Activated CD8-positive, alpha-beta T cell treated with anti-CD3 and anti-CD28 coated beads for 36 hours (primary cell): ENCODE results near the gene AXIN1. TPM values are rescaled to one million over a fixed set of nuclear protein-coding genes. Genes with fewer than 3 reads are reported as not detected.
A peak's percentile ranks its signal among the peaks of the same experiment; 100 is the strongest.

ENCODE experiments used
- ATAC-seq: fragments of 200-7000 bp; cut with Tn5 transposase; one replicate; pipeline ENCODE4 v1.10.0; 2021; ENCODE audit warnings: mild to moderate bottlenecking, moderate library complexity
- CTCF ChIA-PET: fragments of 350-600 bp; sonication (Branson Sonifier 250); formaldehyde crosslinking; loops from one replicate; lab custom pipeline; 2021; ENCODE audit warnings: antibody characterized with exemption; lab: Charles Lee
- POLR2A ChIA-PET: fragments of 350-600 bp; sonication (Branson Sonifier 250); formaldehyde crosslinking; loops from one replicate; lab custom pipeline; 2021; ENCODE audit warnings: antibody characterized with exemption; lab: Charles Lee
- DNase-seq: peaks from one replicate; pipeline ENCODE4 v3.0.0-alpha.2; 2020
- H3K27ac Mint-ChIP-seq: one replicate; pipeline ENCODE4 v1.8.0; 2021; ENCODE audit warnings: mild to moderate bottlenecking, mixed read lengths
- H3K27me3 Mint-ChIP-seq: one replicate; pipeline ENCODE4 v1.8.0; 2021; ENCODE audit warnings: mixed read lengths
- H3K36me3 Mint-ChIP-seq: one replicate; pipeline ENCODE4 v1.8.0; 2021; ENCODE audit warnings: low read depth, mixed read lengths
- H3K4me1 Mint-ChIP-seq: one replicate; pipeline ENCODE4 v1.8.0; 2021; ENCODE audit warnings: low read depth, mixed read lengths
- H3K4me3 Mint-ChIP-seq: one replicate; pipeline ENCODE4 v1.8.0; 2021; ENCODE audit warnings: mild to moderate bottlenecking, moderate library complexity, mixed read lengths
- H3K9me3 Mint-ChIP-seq: one replicate; pipeline ENCODE4 v1.8.0; 2021; ENCODE audit warnings: mixed read lengths
- CTCF ChIP-seq: fragments of 200-600 bp; IDR thresholded peaks from one replicate; pipeline ENCODE4 v1.8.0; 2022; ENCODE audit warnings: antibody characterized with exemption, mild to moderate bottlenecking
- intact Hi-C: fragments of 100-400 bp; cut with micrococcal nuclease; formaldehyde crosslinking; loops from one replicate; pipeline ENCODE4 v1.10.0; 2022
- total RNA-seq, 2 experiments: library from RNA; stranded (reverse); gene quantifications; one replicate each; pipeline ENCODE4 v1.2.3, GENCODE V29; 2021

The AXIN1 gene
- total RNA-seq, 2 experiments from 2014 or later, result 24.1 to 24.9 TPM

GRCh38 chr16:386641-387156 lies 34.2 kb upstream of the AXIN1 start:
- peaks cover 23% of the 10 kb centered on the region for H3K4me1 Mint-ChIP-seq
- TF ChIP-seq CTCF, result no peak
- H3K4me3 Mint-ChIP-seq, result no peak overlapping the region
- no peaks in the 10 kb centered on the region for H3K36me3 Mint-ChIP-seq
- peaks cover under 1% of the 10 kb centered on the region for H3K9me3 Mint-ChIP-seq
- intact Hi-C loops, result no loop called here
- DNase-seq, result no peak
- ChIA-PET POLR2A (no interaction called here), CTCF (no interaction called here)
- ATAC-seq, result no peak
- no peak overlapping the region for H3K27ac Mint-ChIP-seq
- H3K27me3 Mint-ChIP-seq, result no peaks in the 10 kb centered on the region

- ChIA-PET CTCF (interaction anchor here (1.7 kb wide), 1 partner anchor 318 kb away, joined by 5 read pairs; no protein-coding TSS in a partner anchor), POLR2A (interaction anchor here (1.0 to 1.5 kb wide), 3 partner anchors 8 to 143 kb away, joined by 3 to 4 read pairs (median 4); no protein-coding TSS in a partner anchor)
- Mint-ChIP-seq H3K36me3 (no peaks in the 10 kb centered on the region), H3K27me3 (no peaks in the 10 kb centered on the region), H3K4me3 (peak overlapping the region; percentile 75), H3K4me1 (peaks cover 28% of the 10 kb centered on the region), H3K9me3 (no peaks in the 10 kb centered on the region), H3K27ac (peak overlapping the region; percentile 65)
- intact Hi-C loops, result no loop called here
- peak; percentile 64 for ATAC-seq
- TF ChIP-seq CTCF, result no peak
- DNase-seq, result peak; percentile 81
These were observed 31.0 kb upstream of the AXIN1 start for GRCh38 chr16:383326-384051.

GRCh38 chr16:381789-382717 lies 29.5 kb upstream of the AXIN1 start, which contains the start of gene PGAP6:
Gene PGAP6, minus strand, starts transcription at chr16:381978. Its CDS starts 157 bp downstream, at chr16:381821.
- no peak for TF ChIP-seq CTCF
- POLR2A ChIA-PET, result interaction anchor here (1.0 to 2.3 kb wide), 5 partner anchors 10 to 153 kb away, joined by 3 to 7 read pairs (median 4); partner anchors contain the start of gene LUC7L
- DNase-seq (peak; percentile 64), ATAC-seq (peak; percentile 70)
- Mint-ChIP-seq H3K27me3 (no peaks in the 10 kb centered on the region), H3K4me3 (peak within 1 kb of the TSS; percentile 75), H3K4me1 (peaks cover 28% of the 10 kb centered on the region), H3K36me3 (no peaks in the 10 kb centered on the region), H3K27ac (peak within 1 kb of the TSS; percentile 42), H3K9me3 (no peaks in the 10 kb centered on the region)
- intact Hi-C loops, result no loop called here
- CTCF ChIA-PET, result no interaction called here

GRCh38 chr16:381012-381788 lies 28.7 kb upstream of the AXIN1 start:
- CTCF ChIA-PET, result no interaction called here
- Mint-ChIP-seq H3K9me3 (no peaks in the 10 kb centered on the region), H3K4me1 (peaks cover 28% of the 10 kb centered on the region), H3K27me3 (no peaks in the 10 kb centered on the region), H3K27ac (no peak overlapping the region), H3K36me3 (no peaks in the 10 kb centered on the region), H3K4me3 (peak overlapping the region; percentile 70)
- ATAC-seq (peak; percentile 28), DNase-seq (no peak)
- POLR2A ChIA-PET, result interaction anchor here (0.6 to 2.3 kb wide), 7 partner anchors 9 to 163 kb away, joined by 3 to 7 read pairs (median 3); partner anchors contain the start of gene LUC7L
- no peak for TF ChIP-seq CTCF
- intact Hi-C loops, result no loop called here
